NCI-H2196 treated with DMSO at 0.1 percent for 48 hours (cell line): Measurements from ENCODE around the gene MAPK11.

Experiments used
- DNase-seq: peaks from one replicate; lab custom pipeline; 2025; ENCODE audit not compliant: unreplicated experiment; lab: John Stamatoyannopoulos, UW

Gene MAPK11

DNA sequence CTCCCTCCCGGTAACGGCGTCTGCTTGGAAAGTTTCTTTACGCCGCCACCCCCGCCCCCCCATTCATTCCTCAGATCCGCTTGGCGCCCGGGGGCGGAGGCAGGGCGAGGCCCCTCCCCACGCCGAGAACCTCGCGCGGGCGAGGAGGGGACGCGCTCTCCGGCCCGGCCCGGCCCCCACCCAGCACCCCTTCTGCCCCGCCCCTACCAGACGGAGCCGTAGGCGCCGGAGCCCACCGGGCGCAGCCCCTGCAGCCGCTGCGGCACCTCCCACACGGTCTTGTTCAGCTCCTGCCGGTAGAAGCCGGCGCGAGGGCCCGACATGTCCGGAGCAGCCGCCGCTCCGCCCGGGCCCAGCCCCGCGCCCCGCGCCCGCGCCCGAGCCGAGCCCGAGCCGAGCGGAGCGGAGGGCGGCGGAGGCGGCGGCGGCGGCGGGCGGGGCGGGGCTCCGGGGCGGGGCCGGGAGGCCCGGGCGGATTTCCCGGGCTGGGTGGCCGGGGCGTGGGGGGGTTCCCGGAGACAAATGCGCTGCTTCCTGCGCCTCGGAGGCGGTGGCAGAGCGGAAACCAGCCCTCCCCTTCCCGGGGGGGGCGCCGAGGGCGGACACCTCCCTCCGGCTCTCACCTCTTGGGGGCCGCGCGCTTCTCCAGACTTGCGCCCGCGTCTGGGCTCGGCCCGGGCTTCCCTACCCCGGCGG is at the start of gene MAPK11:
TSS of gene MAPK11 (minus strand) at position 411 of the 696 bp plus-strand sequence. CDS start at position 323, 88 bp downstream.
- no peak for DNase-seq

DNA sequence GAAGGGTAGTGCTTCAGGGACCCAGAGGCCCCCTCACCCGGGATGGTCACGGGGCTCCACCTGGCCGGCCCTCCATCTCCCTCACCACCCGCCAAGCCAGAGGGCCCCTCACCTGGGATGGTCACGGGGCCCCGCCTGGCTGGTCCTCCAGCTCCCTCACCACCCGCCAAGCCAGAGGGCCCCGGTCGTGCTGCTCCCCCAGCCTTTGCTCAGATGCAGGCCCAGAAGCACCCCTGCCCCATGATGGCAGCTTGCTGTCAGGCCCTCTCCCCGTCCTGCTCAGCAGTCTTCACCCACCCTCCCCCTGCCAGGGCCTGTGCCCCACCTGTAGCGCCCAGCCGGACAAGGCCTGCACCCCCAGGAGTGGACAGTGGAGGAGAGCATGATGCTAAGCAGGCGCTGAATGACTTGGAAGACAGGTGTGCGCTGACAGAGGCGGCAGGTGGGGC is 49.3 kb upstream of the MAPK11 start:
- DNase-seq, result no peak

DNA sequence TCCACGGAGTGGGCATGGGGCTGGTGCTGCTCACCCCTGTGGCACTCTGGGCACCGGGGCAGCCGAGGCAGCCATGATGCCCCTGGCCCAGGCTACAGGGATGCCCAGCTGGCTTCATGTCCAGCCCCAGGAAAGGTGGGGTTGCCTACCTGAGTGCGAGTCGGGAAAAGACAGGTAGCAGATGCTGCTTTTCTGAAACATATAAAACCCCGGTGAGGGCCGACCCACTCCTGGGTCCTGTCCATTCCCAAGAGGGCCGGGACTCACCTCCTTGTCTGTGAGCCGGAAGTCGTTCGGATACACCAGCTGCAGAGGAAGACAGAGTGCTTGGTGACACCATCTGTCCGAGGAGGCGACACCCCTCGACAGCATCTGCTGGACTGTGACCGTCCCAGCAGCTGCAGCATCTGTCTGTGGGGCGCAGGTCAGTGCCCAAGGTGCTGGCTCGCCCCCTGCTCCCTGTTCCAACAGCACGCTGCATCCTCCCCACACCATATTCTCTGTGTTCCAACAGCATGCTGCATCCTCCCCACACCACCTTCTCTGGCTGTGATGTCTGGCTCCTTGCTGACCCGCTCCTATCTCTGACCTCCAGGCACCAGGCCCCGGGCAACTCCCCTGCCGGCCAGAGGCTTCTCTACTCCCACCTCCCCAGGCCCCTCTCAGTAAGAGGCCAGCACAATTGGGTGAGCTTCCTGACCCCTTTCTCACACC is 48.7 kb upstream of the MAPK11 start:
- no peak for DNase-seq

DNA sequence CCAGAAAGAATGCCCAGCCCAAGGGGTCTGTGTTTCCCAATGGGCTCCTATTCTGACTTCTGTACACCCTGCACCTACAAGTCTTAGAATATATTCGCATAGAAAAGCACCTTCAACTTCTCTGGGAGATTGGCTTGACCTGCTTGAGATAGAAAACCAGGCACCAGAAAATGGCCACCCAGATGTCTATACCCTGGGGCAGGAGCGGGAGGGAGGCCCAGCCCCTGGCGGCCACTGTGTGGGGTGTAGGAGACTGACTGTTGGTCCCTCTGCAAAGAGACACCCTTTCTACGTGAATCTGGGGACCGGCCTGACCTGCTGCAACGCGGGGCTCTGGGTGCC is 48.1 kb upstream of the MAPK11 start:
- no peak for DNase-seq

DNA sequence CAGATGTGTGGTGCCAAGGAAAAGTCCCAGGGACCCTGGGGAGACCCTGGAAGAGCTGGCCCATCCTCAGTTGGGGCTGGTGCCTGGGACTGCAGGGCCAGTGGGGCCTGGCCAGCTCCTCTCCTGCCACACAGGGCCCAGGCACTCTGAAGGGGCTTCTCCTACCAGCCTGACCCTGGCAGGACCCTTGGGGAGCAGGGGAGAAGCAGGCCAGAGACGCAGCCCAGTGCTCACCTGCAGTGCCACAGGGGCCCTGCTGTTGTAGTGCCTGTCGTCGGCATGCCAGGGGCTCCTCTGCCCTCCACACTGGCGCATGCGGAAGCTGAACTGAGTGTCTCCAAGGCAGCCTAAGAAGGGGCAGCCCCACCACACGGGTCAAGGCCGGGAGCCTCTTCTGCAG is 47.5 kb upstream of the MAPK11 start:
- DNase-seq, result no peak

DNA sequence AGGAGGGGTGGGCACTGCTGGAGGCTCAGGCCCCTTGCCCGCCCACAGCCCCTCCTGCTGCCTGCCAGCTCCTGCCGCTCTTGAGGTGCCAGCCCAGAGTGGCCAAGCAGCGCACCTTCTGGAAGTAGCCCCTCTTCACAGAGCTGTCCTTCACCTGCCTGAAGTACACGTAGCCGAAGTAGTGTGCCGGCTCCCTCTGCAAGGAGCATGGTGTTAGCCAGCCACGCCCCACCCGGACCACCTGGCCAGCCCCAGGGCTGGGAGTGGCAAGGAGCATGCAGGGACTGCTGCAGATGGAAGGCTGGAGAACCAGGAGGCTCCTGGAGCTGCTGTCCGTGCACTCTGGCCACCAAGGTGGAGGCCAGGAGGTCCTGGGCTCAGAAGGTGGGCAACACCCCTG is 47.0 kb upstream of the MAPK11 start:
- no peak for DNase-seq

DNA sequence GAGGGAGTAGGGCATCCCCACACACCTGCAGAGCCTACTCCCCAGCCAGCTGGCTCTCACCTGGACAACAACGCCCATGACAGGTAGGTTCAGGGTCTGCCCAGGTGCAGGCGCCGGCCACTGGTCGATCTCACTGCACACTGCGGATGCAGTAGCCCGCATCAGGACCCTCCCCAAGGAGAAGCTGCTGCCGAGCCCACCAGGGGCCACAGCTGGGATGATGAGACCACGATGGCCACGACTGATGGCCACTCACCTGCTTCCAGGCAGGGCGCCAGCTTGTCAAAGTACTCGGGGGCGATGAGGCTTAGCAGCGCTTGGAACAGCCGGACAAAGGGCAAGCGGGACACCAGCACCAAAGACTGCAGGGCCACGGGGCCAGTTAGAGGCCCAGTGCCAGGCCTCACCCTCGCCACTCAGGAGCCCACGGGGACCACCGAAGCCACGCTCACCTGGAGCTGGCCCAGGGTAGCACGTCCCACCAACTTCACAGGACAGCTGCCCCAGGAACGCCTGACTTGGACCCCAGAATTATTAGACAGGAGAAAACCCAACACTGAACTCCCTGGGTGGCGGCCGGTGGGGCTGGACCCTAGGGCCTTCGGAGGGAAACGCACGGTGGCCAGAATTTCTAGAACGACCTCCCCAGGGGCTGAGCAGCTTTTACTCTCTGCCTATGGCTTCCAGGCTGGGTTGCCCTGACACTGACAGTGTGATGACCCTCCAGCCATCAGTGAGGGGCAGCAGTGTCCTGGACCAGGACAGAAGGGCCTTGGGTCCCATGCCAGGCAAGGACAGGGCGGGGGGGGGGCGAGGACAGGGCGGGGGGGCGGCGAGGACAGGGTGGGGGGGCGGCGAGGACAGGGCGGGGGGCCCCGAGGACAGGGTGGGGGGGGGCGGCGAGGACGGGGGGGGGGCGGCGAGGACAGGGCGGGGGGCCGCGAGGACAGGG is 46.2 kb upstream of the MAPK11 start:
- no peak for DNase-seq

DNA sequence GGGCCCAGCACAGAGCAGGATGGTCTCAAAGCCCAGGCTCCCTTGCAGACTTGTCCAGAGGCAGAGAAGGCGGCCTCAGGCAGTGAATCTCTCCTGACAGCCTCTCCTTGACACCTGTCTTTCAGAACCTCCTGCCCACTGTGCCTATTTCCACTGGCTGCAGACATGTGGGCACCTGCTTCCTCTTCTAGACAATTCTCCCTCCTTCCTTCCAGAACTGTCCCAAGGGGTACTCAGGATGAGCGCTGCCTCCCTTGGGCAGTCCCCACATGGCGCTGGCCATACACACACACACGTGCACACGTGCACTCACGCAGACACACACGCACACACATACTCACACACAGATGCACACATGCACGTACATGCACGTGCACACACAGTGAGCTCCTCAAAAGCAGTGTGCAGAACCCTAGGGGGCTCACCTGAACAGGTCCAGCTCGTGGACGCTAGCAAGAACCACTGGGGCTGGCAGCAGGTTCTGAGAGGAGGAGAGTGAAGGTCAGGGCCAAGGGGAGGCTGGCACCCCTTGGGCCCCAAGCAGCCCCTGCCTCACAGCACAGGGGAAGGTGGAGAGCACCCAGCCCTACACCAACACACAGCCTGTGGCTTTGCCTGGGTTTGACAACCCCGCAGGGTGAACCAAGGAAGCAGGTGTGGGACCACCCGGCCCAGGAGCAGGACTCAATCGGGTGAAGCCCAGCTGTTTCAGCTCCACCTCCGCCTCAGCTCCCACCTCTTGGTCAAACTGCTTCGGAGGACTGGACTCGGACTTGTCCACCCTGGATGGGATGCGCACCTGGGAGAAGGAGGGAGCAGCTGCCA is 45.3 kb upstream of the MAPK11 start:
- no peak for DNase-seq

DNA sequence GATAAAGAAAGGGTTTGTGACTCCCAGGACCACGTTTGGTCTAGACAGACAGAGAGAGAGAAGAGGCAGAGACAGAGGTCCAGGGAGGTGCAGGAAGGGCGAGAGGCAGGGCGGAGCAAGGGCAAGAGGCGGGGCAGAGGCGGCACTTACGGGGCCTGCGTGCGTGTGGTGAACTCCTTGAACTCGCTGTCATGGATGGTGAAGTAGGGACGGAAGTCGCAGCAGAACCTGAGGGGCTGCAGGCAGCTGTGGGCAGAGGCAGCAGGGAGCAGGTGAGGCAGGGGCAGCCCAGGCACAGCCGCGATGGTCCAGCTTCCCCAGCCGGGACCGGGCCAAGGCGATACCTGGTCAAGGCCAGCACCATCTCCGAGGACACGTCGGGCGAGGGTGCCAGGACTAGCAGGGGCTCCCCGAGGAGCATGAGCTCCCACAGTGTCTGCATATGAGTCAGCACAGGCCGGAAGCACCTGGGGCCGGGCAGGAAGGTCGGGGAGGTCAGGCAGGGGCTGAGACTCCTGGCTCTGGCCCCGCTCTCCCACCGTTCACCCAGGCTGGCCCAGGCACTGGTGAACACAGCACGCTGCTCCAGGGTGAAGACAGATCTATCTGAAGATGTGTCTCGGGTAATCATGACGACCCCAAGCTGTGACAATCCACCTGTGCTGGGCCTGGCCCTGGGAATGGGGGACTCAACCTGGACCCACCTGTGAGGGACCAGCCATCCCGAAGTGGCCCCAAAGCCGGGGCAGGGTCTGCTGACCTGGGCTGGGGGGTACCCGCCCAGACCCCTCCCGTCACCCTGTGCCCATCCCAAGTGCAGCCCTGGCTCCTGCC is 44.5 kb upstream of the MAPK11 start:
- DNase-seq, result no peak

DNA sequence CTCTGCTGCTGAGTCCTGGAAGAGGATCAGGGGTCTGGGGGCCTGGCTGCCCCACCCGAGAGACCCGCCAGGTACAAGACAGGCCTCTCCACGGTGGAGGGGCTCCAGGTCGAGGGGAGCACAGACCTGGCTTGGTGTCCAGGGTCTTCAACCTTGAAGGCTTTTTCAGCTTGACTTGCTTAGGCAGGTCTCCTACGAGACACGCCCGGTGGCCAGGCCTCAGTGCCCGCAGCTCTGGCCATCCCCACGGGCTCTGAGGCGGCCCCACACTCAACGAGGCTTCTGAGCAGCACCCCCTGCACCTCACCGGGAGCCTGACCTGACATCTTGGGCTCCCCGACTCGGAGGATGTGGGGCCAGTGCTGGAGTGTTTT is 43.9 kb upstream of the MAPK11 start:
- no peak for DNase-seq

DNA sequence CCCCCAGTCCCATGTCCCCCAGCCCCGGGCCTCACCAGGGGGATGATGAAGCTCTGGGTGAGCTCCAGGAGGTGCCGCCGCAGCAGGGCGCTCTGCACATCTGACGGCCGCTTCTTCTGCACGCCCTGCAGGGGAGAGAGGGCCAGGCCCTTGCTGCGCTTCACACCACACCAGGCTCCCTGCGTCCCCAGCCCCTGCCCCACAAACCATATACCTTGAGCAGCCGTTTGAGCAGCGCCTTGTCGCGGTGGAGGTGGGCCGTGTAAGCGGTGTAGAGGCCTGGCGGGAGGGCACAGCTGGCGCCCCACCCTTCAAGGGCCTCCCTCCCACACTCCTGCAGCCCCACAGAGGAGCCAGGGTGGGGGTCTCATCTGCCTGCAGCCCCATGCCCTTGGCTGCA is 43.4 kb upstream of the MAPK11 start:
- no peak for DNase-seq

DNA sequence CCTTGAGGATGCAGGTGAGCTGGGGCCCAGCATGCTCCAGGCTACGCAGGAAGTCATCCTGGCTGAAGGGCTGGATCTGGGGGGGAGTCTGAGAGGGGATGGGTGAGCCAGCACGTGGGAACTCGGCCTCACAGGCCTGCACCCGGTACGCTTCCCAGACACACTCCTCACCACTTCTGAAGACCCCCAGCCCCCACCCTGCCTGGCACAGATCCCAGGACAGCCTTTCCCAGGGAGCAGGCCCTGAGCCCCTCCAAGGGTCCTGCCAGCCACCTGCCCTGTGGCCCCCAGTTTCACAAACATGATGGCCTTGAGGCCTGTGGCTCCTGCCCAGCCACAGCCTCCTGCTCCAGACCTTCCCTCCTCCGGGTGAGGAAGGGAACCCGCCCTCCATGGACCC is 42.8 kb upstream of the MAPK11 start:
- no peak for DNase-seq

DNA sequence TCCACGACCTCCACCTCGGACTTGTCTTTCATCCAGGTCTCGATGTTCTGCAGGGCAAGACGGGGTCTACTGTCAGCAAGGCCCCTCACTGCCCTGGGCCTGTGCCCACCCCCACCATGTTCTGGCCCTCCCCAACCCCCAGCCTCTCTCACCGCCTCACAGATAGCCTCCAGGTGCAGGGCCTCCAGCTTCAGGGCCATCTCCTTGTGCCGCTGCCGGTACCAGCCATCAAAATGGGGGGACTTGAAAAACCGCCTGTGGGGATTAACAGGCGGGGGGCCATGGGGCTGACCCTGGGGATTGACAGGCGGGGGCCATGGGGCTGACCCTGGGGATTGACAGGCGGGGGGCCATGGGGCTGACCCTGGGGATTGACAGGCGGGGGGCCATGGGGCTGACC is 42.2 kb upstream of the MAPK11 start:
- no peak for DNase-seq

DNA sequence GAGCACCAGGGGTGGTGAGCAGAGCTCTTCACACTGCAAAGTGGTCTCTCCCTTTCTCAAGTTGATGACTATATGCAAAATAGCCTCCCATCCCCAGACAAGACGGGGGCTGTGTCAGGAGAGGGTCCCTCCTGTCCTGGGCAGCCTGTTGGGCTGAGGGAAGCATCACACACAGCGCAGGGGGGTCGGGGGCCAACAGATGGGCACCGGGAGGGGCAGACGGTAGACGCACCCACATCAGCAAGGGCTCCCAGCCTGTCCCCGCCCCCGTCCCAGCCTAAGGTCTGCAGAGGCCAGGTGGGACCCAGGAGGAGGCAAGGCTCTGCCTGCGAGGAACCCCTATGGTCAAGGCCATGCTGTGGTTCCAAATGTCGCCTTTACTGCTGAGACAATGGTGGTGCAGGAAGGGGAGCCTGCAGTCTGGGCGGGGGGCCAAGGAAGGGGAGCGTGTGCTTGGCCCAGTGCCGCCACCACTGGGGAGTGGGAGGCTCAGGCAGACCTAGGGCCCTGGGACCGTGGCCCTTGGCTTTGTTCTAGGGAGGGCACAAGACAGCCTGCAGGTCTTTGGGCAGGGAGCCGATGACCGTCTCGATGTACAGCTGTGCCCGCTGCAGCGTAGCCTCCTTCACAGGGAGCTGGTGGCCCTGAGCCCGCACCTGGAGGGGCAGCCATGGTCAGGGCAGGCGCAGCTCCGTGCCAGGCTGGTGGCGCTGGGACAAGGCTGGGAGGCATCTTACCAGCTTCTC is 41.6 kb upstream of the MAPK11 start:
- no peak for DNase-seq

DNA sequence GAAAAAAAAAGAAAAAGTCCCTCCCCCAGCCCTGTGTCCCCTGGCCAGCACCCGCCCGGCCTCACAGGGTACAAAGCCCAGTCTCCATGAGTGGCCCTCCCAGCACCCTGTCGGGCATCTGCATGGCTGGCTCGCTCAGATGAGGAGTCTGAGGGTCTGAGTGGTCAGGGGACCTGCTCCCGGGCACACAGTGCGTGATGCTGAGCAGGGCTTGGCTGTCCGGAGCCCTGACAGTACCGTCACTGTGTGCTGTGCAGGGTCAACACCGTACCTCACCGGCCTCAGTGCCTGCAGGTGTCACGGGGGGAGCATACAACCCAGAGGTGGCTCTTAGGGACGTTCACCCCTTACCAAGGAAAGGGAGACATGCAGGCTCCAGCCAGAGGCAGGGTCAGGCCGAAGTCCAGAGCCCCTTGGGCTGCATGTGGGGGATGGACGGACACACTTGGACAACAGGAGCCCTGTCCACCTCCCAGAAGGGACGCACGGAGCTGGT is 40.8 kb upstream of the MAPK11 start:
- no peak for DNase-seq

DNA sequence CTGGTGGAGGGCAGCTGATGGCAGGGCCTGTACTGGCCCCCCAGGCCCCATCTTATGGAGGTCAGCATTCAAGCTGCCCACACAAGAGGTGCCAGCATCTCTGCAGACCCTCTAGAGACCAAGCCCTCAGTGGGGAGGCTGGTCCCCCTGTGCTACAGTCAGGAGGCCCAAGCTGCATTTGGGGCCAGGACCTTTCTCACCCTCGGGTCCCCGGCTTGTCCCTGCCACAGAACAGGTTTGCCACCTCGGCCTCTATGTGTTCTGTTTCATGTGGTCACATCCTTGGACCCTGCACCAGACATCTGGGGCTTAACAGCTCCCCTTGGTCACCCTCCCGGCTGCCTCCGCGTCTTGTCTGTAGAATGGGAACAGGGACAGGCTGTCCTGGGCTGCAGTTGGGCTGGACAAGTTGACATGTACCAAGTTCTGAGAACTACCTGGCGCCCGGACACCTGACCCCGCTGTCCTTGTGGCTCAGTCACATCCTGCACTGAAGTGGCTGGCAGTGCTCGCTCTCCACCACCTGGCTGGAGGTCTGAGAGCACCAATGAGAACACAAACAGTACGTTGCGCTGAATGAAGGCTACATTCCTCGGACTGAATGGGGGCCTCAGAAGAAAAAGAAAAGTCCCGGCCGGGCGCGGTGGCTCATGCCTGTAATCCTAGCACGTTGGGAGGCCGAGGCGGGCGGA is 40.0 kb upstream of the MAPK11 start:
- DNase-seq, result no peak

DNA sequence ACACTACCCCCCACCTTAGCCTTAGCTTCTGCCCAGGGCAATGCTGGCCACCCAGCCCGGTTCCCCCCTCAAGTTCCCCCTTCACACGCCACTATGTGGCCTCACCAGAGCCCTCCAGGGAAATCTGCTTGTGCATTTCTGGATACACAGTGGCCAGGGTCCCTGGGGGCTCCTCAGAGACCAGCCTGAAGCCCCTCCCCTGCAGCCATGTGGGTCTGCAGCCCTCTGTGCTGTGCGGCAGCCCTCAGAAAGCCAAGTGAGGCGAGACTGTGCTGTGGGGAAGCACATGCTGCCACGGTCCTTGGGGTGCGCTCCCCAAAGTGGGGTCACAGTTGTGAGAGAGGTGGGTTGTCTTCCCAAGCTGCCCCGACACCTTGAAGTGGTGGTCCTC is 39.4 kb upstream of the MAPK11 start:
- no peak for DNase-seq

DNA sequence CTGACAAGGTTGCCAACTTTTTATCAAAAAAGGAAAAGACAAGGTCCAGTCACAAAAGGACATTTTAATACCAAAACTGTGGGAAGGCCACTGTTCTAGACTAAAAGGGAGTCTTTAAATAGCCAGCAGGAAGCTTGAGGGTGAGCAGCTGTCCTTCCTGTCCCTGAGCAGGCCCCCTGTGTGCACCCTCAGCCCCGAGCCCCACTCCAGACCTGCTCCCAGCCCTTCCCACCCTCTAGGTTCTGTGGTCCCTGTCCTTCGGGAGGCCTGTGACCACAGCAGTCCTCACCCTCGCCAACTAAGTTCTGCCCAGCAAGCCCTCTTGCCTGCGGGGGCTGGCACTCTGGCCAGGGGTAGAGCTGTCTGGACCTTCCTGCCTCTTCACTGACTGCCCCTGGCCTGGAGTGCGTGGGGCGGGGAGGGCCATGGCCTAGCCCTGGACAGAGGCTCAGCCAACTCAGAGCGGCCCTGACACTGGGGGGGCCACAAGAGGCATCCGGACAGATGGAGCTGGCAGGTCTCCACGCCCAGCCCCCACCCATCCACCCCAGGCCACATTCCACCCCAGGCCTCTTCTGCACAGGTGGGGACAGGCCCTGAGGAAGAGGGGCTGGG is 38.9 kb upstream of the MAPK11 start:
- DNase-seq, result no peak
